GM18909 (cell line): ENCODE results near the gene RNGTT.

ENCODE experiments used
- ATAC-seq: cut with Tn5 transposase; IDR thresholded peaks from one replicate; pipeline ENCODE4 v1.9.1; 2021; ENCODE audit warnings: mild to moderate bottlenecking; ENCODE audit not compliant: unreplicated experiment, poor library complexity

The RNGTT gene

GRCh38 chr6:88623531-88623930 lies 339.9 kb downstream of the RNGTT start:
- no peak for ATAC-seq

- no peak for ATAC-seq
Measured at GRCh38 chr6:88619951-88620350, 343.5 kb downstream of the RNGTT start.

- ATAC-seq, result no peak
Measured at GRCh38 chr6:88616380-88616779, 347.0 kb downstream of the RNGTT start.

GRCh38 chr6:88614316-88614877 lies 349.0 kb downstream of the RNGTT start:
- no peak for ATAC-seq

GRCh38 chr6:88612631-88613030 lies 350.8 kb downstream of the RNGTT start:
- ATAC-seq, result no peak

GRCh38 chr6:88611721-88612120 lies 351.7 kb downstream of the RNGTT start:
- ATAC-seq, result no peak

- ATAC-seq, result no peak
Measured at GRCh38 chr6:88609983-88610382, 353.4 kb downstream of the RNGTT start.

GRCh38 chr6:88605271-88605670 lies 358.1 kb downstream of the RNGTT start:
- ATAC-seq, result no peak

GRCh38 chr6:88599571-88599970 lies 363.8 kb downstream of the RNGTT start:
- ATAC-seq, result no peak

GRCh38 chr6:88596801-88597200 lies 366.6 kb downstream of the RNGTT start:
- no peak for ATAC-seq

GRCh38 chr6:88588938-88589337 lies 374.5 kb downstream of the RNGTT start:
- no peak for ATAC-seq

- no peak for ATAC-seq
Measured at GRCh38 chr6:88587150-88587520, 376.3 kb downstream of the RNGTT start.

GRCh38 chr6:88586371-88587149 lies 376.9 kb downstream of the RNGTT start:
- no peak for ATAC-seq

- ATAC-seq, result no peak
Measured at GRCh38 chr6:88585276-88585692, 378.1 kb downstream of the RNGTT start.

GRCh38 chr6:88584581-88585275 lies 378.7 kb downstream of the RNGTT start:
- ATAC-seq, result no peak

- no peak for ATAC-seq
Measured at GRCh38 chr6:88577461-88577860, 386.0 kb downstream of the RNGTT start.

- ATAC-seq, result no peak
Measured at GRCh38 chr6:88575536-88575935, 387.9 kb downstream of the RNGTT start.

GRCh38 chr6:88574651-88575050 lies 388.8 kb downstream of the RNGTT start:
- no peak for ATAC-seq

GRCh38 chr6:88574031-88574430 lies 389.4 kb downstream of the RNGTT start:
- ATAC-seq, result no peak

- no peak for ATAC-seq
Measured at GRCh38 chr6:88573561-88573960, 389.9 kb downstream of the RNGTT start.

GRCh38 chr6:88572449-88573139 lies 390.8 kb downstream of the RNGTT start:
- ATAC-seq, result no peak
